HEK293 (cell line): ENCODE results near the gene SLC34A3.

Experiments used
- CTCF ChIA-PET: fragments of 350-600 bp; formaldehyde crosslinking; extraction: SDS; loops from one replicate; lab custom pipeline; 2021; ENCODE audit warnings: antibody characterized with exemption; lab: Yijun Ruan, JAX
- POLR2A ChIA-PET: fragments of 300-600 bp; formaldehyde crosslinking; extraction: SDS; loops from one replicate; lab custom pipeline; 2020; ENCODE audit warnings: antibody characterized with exemption, inconsistent platforms; lab: Yijun Ruan, JAX
- H3K27ac ChIP-seq: fragments of 200-500 bp; sonication (Bioruptor generic); 2 replicates; pipeline ENCODE4 v1.5.1; 2014; ENCODE audit warnings: low read depth, low read length, control low read depth, inconsistent platforms; ENCODE audit errors: extremely low read depth
- H3K36me3 ChIP-seq, 2 experiments: fragments of 200-500 bp in 1 of 2; sonication (Bioruptor generic) in 1 of 2; 1 replicate in 1 of 2; 2 replicates in 1 of 2; pipeline ENCODE4 v1.5.1; 2014 to 2017; ENCODE audit warnings: inconsistent platforms in 2 of 2, low read length in 2 of 2; ENCODE audit not compliant: control insufficient read depth in 2 of 2, insufficient read depth in 1 of 2
- H3K4me1 ChIP-seq: fragments of 200-500 bp; sonication (Bioruptor generic); 2 replicates; pipeline ENCODE4 v1.5.1; 2014; ENCODE audit warnings: mild to moderate bottlenecking, low read length, inconsistent platforms; ENCODE audit not compliant: control insufficient read depth, insufficient read depth
- H3K4me3 ChIP-seq: 2 replicates; pipeline ENCODE4 v1.5.1; 2011; ENCODE audit warnings: low read depth, mild to moderate bottlenecking, control low read depth, low read length, moderate library complexity
- H3K9me3 ChIP-seq: fragments of 200-500 bp; sonication (Bioruptor generic); 2 replicates; pipeline ENCODE4 v1.5.1; 2014; ENCODE audit warnings: low read depth, low read length, inconsistent platforms; ENCODE audit not compliant: control insufficient read depth, insufficient read depth
- ATF2 ChIP-seq: fragments of 450-650 bp; formaldehyde crosslinking; IDR thresholded peaks from 2 replicates; pipeline ENCODE4 v1.5.1; 2016; ENCODE audit warnings: missing biosample characterization, missing genetic modification characterization, low read depth
- MEIS1 ChIP-seq: sonication (generic); formaldehyde crosslinking; IDR thresholded peaks from 2 replicates; pipeline ENCODE4 v1.8.1; 2022; ENCODE audit warnings: missing genetic modification reagents, mild to moderate bottlenecking, borderline replicate concordance
- PATZ1 ChIP-seq: fragments of 450-650 bp; formaldehyde crosslinking; IDR thresholded peaks from 2 replicates; pipeline ENCODE4 v1.5.1; 2016; ENCODE audit warnings: missing biosample characterization, missing genetic modification characterization
- SCRT2 ChIP-seq: fragments of 450-650 bp; formaldehyde crosslinking; IDR thresholded peaks from 2 replicates; pipeline ENCODE4 v1.5.1; 2016; ENCODE audit warnings: missing biosample characterization, missing genetic modification characterization
- ZBTB20 ChIP-seq: fragments of 450-650 bp; formaldehyde crosslinking; IDR thresholded peaks from 2 replicates; pipeline ENCODE4 v1.5.1; 2016; ENCODE audit warnings: missing biosample characterization, missing genetic modification characterization
- ZBTB6 ChIP-seq: fragments of 450-650 bp; formaldehyde crosslinking; IDR thresholded peaks from 2 replicates; pipeline ENCODE4 v1.5.1; 2017; ENCODE audit warnings: missing biosample characterization, missing genetic modification characterization
- ZNF16 ChIP-seq: fragments of 450-650 bp; formaldehyde crosslinking; IDR thresholded peaks from 2 replicates; pipeline ENCODE4 v1.5.1; 2016; ENCODE audit warnings: low read depth, missing biosample characterization, missing genetic modification characterization
- ZNF274 ChIP-seq, 2 experiments: fragments of 200-500 bp in 1 of 2; fragments of 450-650 bp in 1 of 2; sonication (Bioruptor generic) in 1 of 2; formaldehyde crosslinking in 1 of 2; IDR thresholded peaks; 2 replicates each; pipeline versions ENCODE4 v1.5.1 to v1.6.1; 2014 to 2016; ENCODE audit warnings: borderline replicate concordance in 1 of 2, inconsistent platforms in 1 of 2, low read length in 1 of 2, missing biosample characterization in 1 of 2, missing genetic modification characterization in 1 of 2
- ZNF398 ChIP-seq: fragments of 450-650 bp; formaldehyde crosslinking; IDR thresholded peaks from 2 replicates; pipeline ENCODE4 v1.5.1; 2017; ENCODE audit warnings: missing biosample characterization, missing genetic modification characterization
- ZNF473 ChIP-seq: fragments of 450-650 bp; formaldehyde crosslinking; IDR thresholded peaks from 2 replicates; pipeline ENCODE4 v1.5.1; 2017; ENCODE audit warnings: missing biosample characterization, missing genetic modification characterization
- ZNF549 ChIP-seq: fragments of 450-650 bp; IDR thresholded peaks from 2 replicates; pipeline ENCODE4 v1.5.1; 2018; ENCODE audit warnings: missing biosample characterization, missing genetic modification characterization, mild to moderate bottlenecking, inconsistent platforms, moderate library complexity
- ZNF626 ChIP-seq: fragments of 450-650 bp; sonication (Bioruptor Pico); formaldehyde crosslinking; IDR thresholded peaks from 2 replicates; pipeline ENCODE4 v1.5.1; 2018; ENCODE audit warnings: missing biosample characterization, missing genetic modification characterization, inconsistent platforms
- ZNF670 ChIP-seq: fragments of 450-650 bp; formaldehyde crosslinking; IDR thresholded peaks from 2 replicates; pipeline ENCODE4 v1.5.1; 2016; ENCODE audit warnings: missing biosample characterization, missing genetic modification characterization, low read depth
- ZNF677 ChIP-seq: fragments of 450-650 bp; IDR thresholded peaks from 2 replicates; pipeline ENCODE4 v1.5.0; 2018; ENCODE audit warnings: missing biosample characterization, mild to moderate bottlenecking, missing genetic modification characterization, moderate library complexity
- ZSCAN16 ChIP-seq: fragments of 450-650 bp; formaldehyde crosslinking; IDR thresholded peaks from 2 replicates; pipeline ENCODE4 v1.5.1; 2016; ENCODE audit warnings: missing biosample characterization, missing genetic modification characterization

SLC34A3 gene

GRCh38 chr9:137247135-137247915, 16.6 kb downstream of the SLC34A3 start (continued):
- TF ChIP-seq PATZ1 (tag by site-specific recombination): no peak
- TF ChIP-seq ZNF16 (tag by site-specific recombination): no peak
- TF ChIP-seq ZBTB6: peak; percentile 62; the same call in 1 of the 2 replicates
- TF ChIP-seq ZNF398: no peak
- TF ChIP-seq ZNF274 (IDR thresholded peaks at IDR 0.05; ENCODE audit: low read length): no peak
- no peak for TF ChIP-seq ZNF274 (tag by site-specific recombination; IDR thresholded peaks at IDR 0.05; ENCODE audit: borderline replicate concordance)
- no peak for TF ChIP-seq ZNF473 (tag by site-specific recombination)
- no peak for TF ChIP-seq ATF2
- no peak for TF ChIP-seq SCRT2
- TF ChIP-seq MEIS1 (CRISPR knock-in tag): no peak
- TF ChIP-seq, all 188 proteins: peak for 4

GRCh38 chr9:137247916-137248175, 17.1 kb downstream of the SLC34A3 start:
- TF ChIP-seq ZNF677 (tag by site-specific recombination): no peak
- TF ChIP-seq ZSCAN16 (tag by site-specific recombination): no peak
- no peak for TF ChIP-seq ZNF626
- no peak for TF ChIP-seq ZBTB20
- TF ChIP-seq ZNF549 (tag by site-specific recombination): no peak
- no peak for TF ChIP-seq ZNF670 (tag by site-specific recombination)
- peaks cover 3% of the 10 kb centered on the region; the same call in 1 of the 2 replicates for H3K4me1 ChIP-seq
- POLR2A ChIA-PET: interaction anchor here (0.9 to 1.5 kb wide), 2 partner anchors 11 to 54 kb away, joined by 3 to 5 read pairs; partner anchors contain the start of gene NRARP
- CTCF ChIA-PET: interaction anchor here (0.7 to 3.6 kb wide), 4 partner anchors 9 to 175 kb away, joined by 3 to 29 read pairs (median 4); partner anchors contain the start of genes EXD3 and NOXA1
- H3K36me3 ChIP-seq: peaks cover 0 to 12% of the 10 kb centered on the region in 2 experiments; a peak in 1 of 3 replicates
- H3K27ac ChIP-seq: no peak overlapping the region
- no peaks in the 10 kb centered on the region for H3K9me3 ChIP-seq
- no peak overlapping the region for H3K4me3 ChIP-seq
